Vagina (tissue), 2 donors: ENCODE measurements around the gene SLC51B. TPM values are rescaled to one million over a fixed set of nuclear protein-coding genes. Genes with fewer than 3 reads are reported as not detected.

Experiments used
- DNase-seq, 2 donors: peaks; one replicate each; pipeline ENCODE4 v3.0.0-alpha.2; 2017; ENCODE audit errors: extremely low spot score in 2 of 2
- H3K27ac ChIP-seq: fragments of 200-600 bp; sonication (generic); one replicate; pipeline ENCODE4 v1.5.1; 2019
- H3K27me3 ChIP-seq: fragments of 200-600 bp; sonication (generic); one replicate; pipeline ENCODE4 v1.5.1; 2019
- H3K36me3 ChIP-seq, 2 donors: fragments of 200-600 bp; sonication (generic); one replicate each; pipeline ENCODE4 v1.5.1; 2017 to 2019
- H3K4me1 ChIP-seq: fragments of 200-600 bp; sonication (generic); one replicate; pipeline ENCODE4 v1.5.1; 2019
- H3K4me3 ChIP-seq, 2 donors: fragments of 200-600 bp; sonication (generic); 1 replicate in 1 of 2; 2 replicates in 1 of 2; pipeline ENCODE4 v1.5.1; 2016 to 2019
- H3K9me3 ChIP-seq: fragments of 200-600 bp; sonication (generic); one replicate; pipeline ENCODE4 v1.5.1; 2019
- POLR2A ChIP-seq, 2 donors: fragments of 450-650 bp; IDR thresholded peaks; one replicate each; pipeline ENCODE4 v1.6.1; 2017; ENCODE audit warnings: antibody characterized with exemption in 2 of 2, mild to moderate bottlenecking in 2 of 2, moderate library complexity in 2 of 2
- POLR2AphosphoS5 ChIP-seq, 2 donors: sonication (generic); formaldehyde crosslinking; IDR thresholded peaks; one replicate each; pipeline ENCODE4 v1.9.0; 2017; ENCODE audit warnings: antibody characterized with exemption in 2 of 2, mild to moderate bottlenecking in 2 of 2, low read depth in 1 of 2; ENCODE audit not compliant: insufficient read depth in 1 of 2
- intact Hi-C: fragments of 100-400 bp; cut with DNase I; formaldehyde crosslinking; loops from one replicate; pipeline ENCODE4 v1.15.1; 2023
- total RNA-seq: library from RNA; depleted of rRNA; stranded (reverse); fragments of >200 nt; gene quantifications from one replicate; pipeline ENCODE4 v1.2.3, GENCODE V29; 2016
- TF ChIP-seq, protein P1 (sequence below), 3 experiments: fragments of 450-650 bp in 2 of 3; fragments of 200-600 bp in 1 of 3; sonication (generic) in 1 of 3; IDR thresholded peaks; one replicate each; pipeline ENCODE4 v1.5.1; 2017 to 2019; ENCODE audit warnings: antibody characterized with exemption in 3 of 3, mild to moderate bottlenecking in 2 of 3, moderate library complexity in 2 of 3

The SLC51B gene
- total RNA-seq, 1 donor from 2014 or later: not detected

DNA sequence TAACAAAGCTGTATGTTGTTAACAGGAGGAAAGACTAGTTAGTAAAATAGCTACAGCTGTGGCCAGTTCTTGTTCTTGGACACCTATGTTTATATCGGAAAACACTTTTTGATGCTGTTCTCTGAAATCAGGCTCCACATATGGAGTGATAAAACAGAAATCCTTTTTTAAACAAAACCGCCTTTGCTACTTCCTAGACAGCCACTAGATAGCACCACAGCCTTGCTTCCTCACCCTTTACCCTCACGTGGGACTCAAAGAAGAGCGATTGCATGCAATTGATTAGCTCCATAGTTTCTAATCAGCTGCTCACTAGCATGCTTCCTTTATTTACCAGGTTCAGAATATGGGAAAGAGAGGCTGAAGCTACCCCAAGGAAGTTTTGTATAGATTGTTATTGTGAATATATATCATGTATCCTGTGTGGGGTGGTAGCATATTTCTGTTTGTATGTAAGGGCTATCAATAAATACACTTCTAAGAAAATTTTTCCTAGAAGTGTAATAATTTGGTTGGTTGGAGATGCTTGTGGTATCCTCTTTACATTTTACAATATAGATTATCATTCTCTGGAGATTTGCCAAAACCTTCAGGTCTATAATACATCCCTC is 11.4 kb upstream of the SLC51B start:
- no peaks in the 10 kb centered on the region for H3K9me3 ChIP-seq
- H3K27ac ChIP-seq: no peak overlapping the region
- no peak for DNase-seq
- H3K27me3 ChIP-seq: no peaks in the 10 kb centered on the region
- H3K36me3 ChIP-seq: no peaks in the 10 kb centered on the region
- peaks cover 11% of the 10 kb centered on the region for H3K4me1 ChIP-seq
- TF ChIP-seq POLR2AphosphoS5 (IDR thresholded peaks at IDR 0.05; ENCODE audit: insufficient read depth in 1 of 2, low read depth in 1 of 2) (no peak), POLR2A (IDR thresholded peaks at IDR 0.05) (no peak)
- TF ChIP-seq, protein P1, sequence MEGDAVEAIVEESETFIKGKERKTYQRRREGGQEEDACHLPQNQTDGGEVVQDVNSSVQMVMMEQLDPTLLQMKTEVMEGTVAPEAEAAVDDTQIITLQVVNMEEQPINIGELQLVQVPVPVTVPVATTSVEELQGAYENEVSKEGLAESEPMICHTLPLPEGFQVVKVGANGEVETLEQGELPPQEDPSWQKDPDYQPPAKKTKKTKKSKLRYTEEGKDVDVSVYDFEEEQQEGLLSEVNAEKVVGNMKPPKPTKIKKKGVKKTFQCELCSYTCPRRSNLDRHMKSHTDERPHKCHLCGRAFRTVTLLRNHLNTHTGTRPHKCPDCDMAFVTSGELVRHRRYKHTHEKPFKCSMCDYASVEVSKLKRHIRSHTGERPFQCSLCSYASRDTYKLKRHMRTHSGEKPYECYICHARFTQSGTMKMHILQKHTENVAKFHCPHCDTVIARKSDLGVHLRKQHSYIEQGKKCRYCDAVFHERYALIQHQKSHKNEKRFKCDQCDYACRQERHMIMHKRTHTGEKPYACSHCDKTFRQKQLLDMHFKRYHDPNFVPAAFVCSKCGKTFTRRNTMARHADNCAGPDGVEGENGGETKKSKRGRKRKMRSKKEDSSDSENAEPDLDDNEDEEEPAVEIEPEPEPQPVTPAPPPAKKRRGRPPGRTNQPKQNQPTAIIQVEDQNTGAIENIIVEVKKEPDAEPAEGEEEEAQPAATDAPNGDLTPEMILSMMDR (IDR thresholded peaks at IDR 0.05): peak; percentile 18 to 40 (median 27)
- no peak overlapping the region for H3K4me3 ChIP-seq
- intact Hi-C loops: no loop called here

DNA sequence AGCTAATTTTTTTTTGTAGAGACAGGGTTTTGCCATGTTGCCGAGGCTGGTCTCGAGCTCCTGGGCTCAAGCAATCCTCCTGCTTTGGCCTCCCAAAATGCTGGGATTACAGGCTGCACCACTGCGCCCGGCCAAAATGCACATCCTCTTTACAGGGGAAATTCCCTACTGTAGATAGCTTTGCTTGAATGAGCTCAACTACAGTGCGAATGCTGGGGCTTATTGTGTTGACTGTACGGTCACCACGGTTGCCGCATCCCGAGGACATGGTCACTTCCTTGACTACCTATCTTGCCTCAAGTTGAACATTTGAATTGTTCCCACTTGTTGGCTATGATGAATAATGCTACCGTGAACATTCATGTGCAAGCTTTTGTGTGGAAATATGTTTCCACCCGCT is 10.5 kb upstream of the SLC51B start:
- Histone ChIP-seq H3K36me3 (no peaks in the 10 kb centered on the region), H3K9me3 (no peaks in the 10 kb centered on the region), H3K4me1 (peaks cover 10% of the 10 kb centered on the region), H3K27me3 (no peaks in the 10 kb centered on the region), H3K27ac (no peak overlapping the region), H3K4me3 (no peak overlapping the region)
- intact Hi-C loops: no loop called here
- DNase-seq: no peak
- TF ChIP-seq, protein P1 (IDR thresholded peaks at IDR 0.05): no peak
- TF ChIP-seq POLR2AphosphoS5 (IDR thresholded peaks at IDR 0.05; ENCODE audit: insufficient read depth in 1 of 2, low read depth in 1 of 2) (no peak), POLR2A (IDR thresholded peaks at IDR 0.05) (no peak)

DNA sequence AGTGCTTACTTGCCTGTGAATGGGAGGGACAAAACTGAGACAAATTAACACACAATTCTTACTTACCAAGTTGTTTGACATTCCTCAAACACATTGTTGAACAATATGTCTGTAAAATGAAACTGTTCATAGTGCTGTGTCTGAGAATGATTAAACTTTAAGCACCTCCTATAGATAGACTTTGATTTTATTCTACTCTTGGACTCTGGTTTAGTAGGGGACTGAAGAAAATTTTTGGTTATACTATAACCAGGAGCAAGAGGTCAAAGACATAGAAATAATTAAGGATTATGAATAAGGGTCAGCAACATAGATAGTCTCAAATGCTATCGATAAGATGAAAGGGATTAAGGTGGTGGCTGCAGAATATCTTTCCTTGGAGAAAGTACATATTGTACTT is 7.9 kb upstream of the SLC51B start:
- TF ChIP-seq POLR2AphosphoS5 (IDR thresholded peaks at IDR 0.05; ENCODE audit: insufficient read depth in 1 of 2, low read depth in 1 of 2) (no peak), POLR2A (IDR thresholded peaks at IDR 0.05) (no peak)
- TF ChIP-seq, protein P1 (IDR thresholded peaks at IDR 0.05): no peak
- Histone ChIP-seq H3K27ac (no peak overlapping the region), H3K9me3 (no peaks in the 10 kb centered on the region), H3K4me1 (peaks cover 13% of the 10 kb centered on the region), H3K27me3 (no peaks in the 10 kb centered on the region), H3K4me3 (no peak overlapping the region), H3K36me3 (no peaks in the 10 kb centered on the region)
- DNase-seq: no peak
- intact Hi-C loops: no loop called here

DNA sequence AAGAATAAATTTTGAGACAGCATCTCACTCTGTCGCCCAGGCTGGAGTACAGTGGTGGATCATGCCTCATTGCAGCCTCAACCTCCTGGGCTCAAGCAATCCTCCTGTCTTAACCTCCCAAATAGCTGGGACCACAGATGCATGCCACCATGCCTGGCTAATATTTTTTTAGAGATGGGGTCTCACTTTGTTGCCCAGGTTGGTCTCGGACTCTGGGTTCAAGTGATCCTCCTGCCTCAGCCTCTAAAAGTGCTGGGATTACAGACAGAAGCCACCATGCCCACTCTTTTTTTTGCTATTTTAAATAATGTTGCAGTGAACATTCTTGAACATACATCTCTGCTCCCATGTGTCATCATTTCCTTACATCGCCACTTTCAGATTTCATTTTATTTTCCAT is 6.8 kb upstream of the SLC51B start:
- Histone ChIP-seq H3K27ac (no peak overlapping the region), H3K4me1 (peaks cover 20% of the 10 kb centered on the region), H3K4me3 (no peak overlapping the region), H3K36me3 (no peaks in the 10 kb centered on the region), H3K27me3 (no peaks in the 10 kb centered on the region), H3K9me3 (no peaks in the 10 kb centered on the region)
- DNase-seq: no peak
- TF ChIP-seq, protein P1 (IDR thresholded peaks at IDR 0.05): no peak
- no peak for TF ChIP-seq POLR2AphosphoS5 (IDR thresholded peaks at IDR 0.05; ENCODE audit: insufficient read depth in 1 of 2, low read depth in 1 of 2)
- no peak for TF ChIP-seq POLR2A (IDR thresholded peaks at IDR 0.05)
- intact Hi-C loops: no loop called here

DNA sequence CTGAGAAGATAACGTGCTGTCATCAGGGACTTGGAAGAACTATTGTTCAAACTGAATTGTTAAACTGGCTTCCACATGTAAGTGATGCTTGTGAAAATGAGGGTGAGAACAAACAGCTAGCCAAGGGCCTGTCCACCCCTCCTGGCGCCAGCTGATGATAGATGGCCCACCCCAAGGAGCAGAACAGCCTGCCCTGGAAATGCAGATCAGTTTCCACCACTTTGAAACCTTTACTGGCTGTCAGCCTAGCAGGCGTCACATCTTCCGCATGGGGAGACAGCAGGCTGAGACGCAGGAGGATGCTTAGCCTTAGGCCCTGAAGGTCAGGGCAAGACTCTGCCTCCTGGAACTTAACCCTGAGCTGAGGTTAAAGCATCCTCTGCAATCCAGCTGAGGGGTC is 6.4 kb upstream of the SLC51B start:
- DNase-seq: no peak
- no peak overlapping the region for H3K27ac ChIP-seq
- H3K27me3 ChIP-seq: no peaks in the 10 kb centered on the region
- H3K9me3 ChIP-seq: no peaks in the 10 kb centered on the region
- intact Hi-C loops: no loop called here
- TF ChIP-seq, protein P1 (IDR thresholded peaks at IDR 0.05): no peak
- peak in 1 of 2 donors; percentile 39 for TF ChIP-seq POLR2AphosphoS5 (IDR thresholded peaks at IDR 0.05; ENCODE audit: insufficient read depth in 1 of 2, low read depth in 1 of 2)
- H3K4me3 ChIP-seq: no peak overlapping the region
- no peaks in the 10 kb centered on the region for H3K36me3 ChIP-seq
- peaks cover 20% of the 10 kb centered on the region for H3K4me1 ChIP-seq
